ENCODE measurements around the gene BRPF3.

BRPF3 gene

GRCh38 chr6:36186199-36186598 lies 10.3 kb upstream of the BRPF3 start:
- TF ChIP-seq POLR2A (IDR thresholded peaks at IDR 0.05; ENCODE audit: low read length) (no peak), GATA1 (IDR thresholded peaks at IDR 0.05; ENCODE audit: low read depth, low read length) (no peak)

GRCh38 chr6:36187446-36187845 lies 9.1 kb upstream of the BRPF3 start:
- DNase-seq: no peak
- TF ChIP-seq GATA1 (IDR thresholded peaks at IDR 0.05; ENCODE audit: low read depth, low read length): no peak
- TF ChIP-seq POLR2A (IDR thresholded peaks at IDR 0.05; ENCODE audit: low read length): no peak

More at GRCh38 chr6:36186199-36186598, 10.3 kb upstream of the BRPF3 start:
- DNase-seq: no peak

DNA sequence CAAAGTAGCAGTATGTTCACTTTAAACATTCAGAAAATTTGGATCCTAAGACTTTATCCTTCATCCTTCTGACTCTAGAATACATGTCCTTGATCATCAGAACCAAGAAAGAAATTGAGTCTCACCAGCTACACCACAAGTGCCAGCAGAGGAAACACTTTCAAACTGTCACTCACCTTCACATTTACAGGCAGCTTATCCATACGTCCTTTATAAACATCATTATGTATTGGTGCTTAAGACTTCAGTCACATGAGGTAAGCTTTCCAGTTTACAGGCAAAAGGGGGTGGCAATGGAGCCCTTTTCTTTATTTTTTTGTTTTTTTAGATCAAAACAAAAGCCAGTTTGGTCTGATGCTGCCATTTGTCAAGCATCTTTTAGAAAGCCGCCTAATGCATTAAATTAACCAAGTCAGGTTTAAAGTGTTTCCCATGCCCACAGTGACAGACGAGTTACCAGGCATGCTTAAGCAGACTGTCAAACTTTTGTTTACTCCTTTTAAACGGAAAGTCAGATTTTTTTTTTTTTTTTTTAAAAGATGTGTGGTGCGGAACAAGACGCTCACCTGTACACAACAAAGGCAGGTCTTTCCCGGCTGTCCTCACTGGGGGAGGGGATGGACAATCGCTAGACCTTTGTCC lies 952 bp upstream of the BRPF3 start:
- peak in 1 of 2 experiments; percentile 43 for DNase-seq
- no peak for TF ChIP-seq GATA1 (IDR thresholded peaks at IDR 0.05; ENCODE audit: low read depth, low read length)
- no peak for TF ChIP-seq POLR2A (IDR thresholded peaks at IDR 0.05; ENCODE audit: low read length)

- no peak for TF ChIP-seq GATA1 (IDR thresholded peaks at IDR 0.05; ENCODE audit: low read depth, low read length)
- peak; percentile 60 for TF ChIP-seq POLR2A (IDR thresholded peaks at IDR 0.05; ENCODE audit: low read length)
- peak; percentile 99 to 100 for DNase-seq
Measured at GRCh38 chr6:36196880-36197548, 470 bp downstream of the BRPF3 start.

- peak in 1 of 2 experiments; percentile 49 for DNase-seq
- TF ChIP-seq POLR2A (IDR thresholded peaks at IDR 0.05; ENCODE audit: low read length) (no peak), GATA1 (IDR thresholded peaks at IDR 0.05; ENCODE audit: low read depth, low read length) (no peak)
Measured at GRCh38 chr6:36197739-36198221, 1.2 kb downstream of the BRPF3 start.

DNA sequence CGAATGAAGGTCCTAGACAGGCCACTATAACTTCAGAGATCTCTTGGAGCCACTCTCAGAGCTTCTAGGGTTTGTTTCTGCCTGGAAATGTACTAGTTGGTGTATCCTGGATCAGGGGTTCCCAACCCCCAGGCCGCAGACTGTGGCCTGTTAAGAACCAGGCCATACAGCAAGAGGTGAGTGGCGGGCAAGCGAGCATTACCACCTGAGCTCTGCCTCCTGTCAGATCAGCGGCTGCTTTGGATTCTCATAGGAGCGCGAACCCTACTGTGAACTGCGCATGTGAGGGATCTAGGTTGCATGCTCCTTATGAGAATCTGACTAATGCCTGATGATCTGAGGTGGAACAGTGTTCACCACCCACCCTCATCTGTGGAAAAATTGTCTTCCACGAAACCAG lies 2.4 kb downstream of the BRPF3 start:
- TF ChIP-seq GATA1 (IDR thresholded peaks at IDR 0.05; ENCODE audit: low read depth, low read length) (no peak), POLR2A (IDR thresholded peaks at IDR 0.05; ENCODE audit: low read length) (no peak)
- no peak for DNase-seq

DNA sequence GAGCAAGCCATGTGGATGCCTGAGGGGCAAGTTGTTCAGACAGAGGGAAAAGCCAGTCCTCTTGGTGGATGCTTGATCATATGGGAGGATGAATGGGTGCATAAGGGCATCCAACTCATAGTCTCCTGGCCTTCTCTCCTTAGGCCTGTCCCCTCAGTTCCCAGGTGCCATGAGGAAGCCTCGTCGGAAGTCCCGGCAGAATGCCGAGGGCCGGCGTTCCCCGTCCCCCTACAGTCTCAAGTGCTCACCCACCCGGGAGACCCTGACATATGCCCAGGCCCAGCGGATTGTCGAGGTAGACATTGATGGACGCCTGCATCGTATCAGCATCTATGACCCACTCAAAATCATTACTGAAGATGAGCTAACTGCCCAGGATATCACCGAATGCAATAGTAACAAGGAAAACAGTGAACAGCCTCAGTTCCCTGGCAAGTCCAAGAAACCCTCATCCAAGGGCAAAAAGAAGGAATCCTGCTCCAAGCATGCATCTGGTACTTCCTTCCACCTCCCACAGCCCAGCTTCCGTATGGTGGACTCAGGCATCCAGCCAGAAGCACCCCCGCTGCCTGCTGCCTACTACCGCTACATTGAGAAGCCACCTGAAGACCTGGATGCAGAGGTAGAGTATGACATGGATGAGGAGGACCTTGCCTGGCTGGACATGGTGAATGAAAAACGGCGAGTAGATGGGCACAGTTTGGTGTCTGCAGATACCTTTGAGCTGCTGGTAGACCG lies 3.8 kb downstream of the BRPF3 start:
- no peak for TF ChIP-seq POLR2A (IDR thresholded peaks at IDR 0.05; ENCODE audit: low read length)
- no peak for TF ChIP-seq GATA1 (IDR thresholded peaks at IDR 0.05; ENCODE audit: low read depth, low read length)
- DNase-seq: no peak

DNA sequence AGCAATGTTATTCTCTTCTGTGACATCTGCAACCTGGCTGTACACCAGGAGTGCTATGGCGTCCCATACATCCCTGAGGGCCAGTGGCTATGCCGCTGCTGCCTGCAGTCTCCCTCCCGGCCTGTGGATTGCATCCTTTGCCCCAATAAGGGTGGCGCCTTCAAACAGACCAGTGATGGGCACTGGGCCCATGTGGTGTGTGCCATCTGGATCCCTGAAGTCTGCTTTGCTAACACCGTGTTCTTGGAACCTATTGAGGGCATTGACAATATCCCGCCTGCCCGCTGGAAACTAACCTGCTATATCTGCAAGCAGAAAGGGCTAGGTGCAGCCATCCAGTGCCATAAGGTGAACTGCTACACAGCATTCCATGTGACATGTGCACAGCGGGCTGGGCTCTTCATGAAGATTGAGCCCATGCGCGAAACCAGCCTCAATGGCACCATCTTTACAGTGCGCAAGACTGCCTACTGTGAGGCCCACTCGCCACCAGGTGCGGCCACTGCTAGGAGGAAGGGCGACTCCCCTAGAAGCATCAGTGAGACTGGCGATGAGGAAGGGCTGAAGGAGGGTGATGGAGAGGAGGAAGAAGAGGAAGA lies 4.6 kb downstream of the BRPF3 start:
- DNase-seq: no peak
- TF ChIP-seq POLR2A (IDR thresholded peaks at IDR 0.05; ENCODE audit: low read length): no peak
- no peak for TF ChIP-seq GATA1 (IDR thresholded peaks at IDR 0.05; ENCODE audit: low read depth, low read length)

GRCh38 chr6:36201612-36202011 lies 5.1 kb downstream of the BRPF3 start:
- no peak for DNase-seq
- TF ChIP-seq GATA1 (IDR thresholded peaks at IDR 0.05; ENCODE audit: low read depth, low read length): no peak
- TF ChIP-seq POLR2A (IDR thresholded peaks at IDR 0.05; ENCODE audit: low read length): no peak

- no peak for DNase-seq
- no peak for TF ChIP-seq GATA1 (IDR thresholded peaks at IDR 0.05; ENCODE audit: low read depth, low read length)
- TF ChIP-seq POLR2A (IDR thresholded peaks at IDR 0.05; ENCODE audit: low read length): no peak
Measured at GRCh38 chr6:36202101-36202500, 5.6 kb downstream of the BRPF3 start.

DNA sequence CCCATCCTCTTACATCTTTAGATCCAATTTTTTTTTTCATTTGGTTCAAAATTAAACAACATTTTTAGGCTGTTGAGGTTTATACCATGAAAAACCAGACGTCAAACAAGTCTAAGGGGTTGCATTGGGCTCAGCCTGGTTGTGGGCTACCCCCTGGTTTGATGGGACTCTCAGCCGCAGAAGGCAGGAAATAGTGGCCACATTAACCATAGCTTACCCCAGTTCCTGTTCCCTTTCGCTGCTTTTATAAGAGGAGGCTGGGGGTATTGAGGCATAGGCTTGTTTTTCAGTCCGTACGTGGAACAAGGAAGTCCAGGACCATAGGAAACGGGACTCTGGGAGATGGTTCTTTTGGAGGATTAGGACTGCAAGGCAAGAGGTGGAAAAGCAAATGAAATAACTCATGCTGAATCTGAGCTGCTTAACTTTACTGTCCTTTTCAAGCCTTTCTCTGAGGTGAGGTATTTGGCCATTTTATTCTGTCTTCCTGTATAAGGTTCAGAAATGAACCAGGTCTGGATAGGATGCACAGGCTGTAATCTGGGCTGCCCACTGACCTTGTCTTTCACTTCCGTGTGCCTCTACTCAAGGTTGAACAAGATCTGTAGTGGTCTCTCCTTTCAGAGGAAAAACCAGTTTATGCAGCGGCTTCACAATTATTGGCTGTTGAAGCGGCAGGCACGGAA lies 7.7 kb downstream of the BRPF3 start:
- TF ChIP-seq POLR2A (IDR thresholded peaks at IDR 0.05; ENCODE audit: low read length): no peak
- TF ChIP-seq GATA1 (IDR thresholded peaks at IDR 0.05; ENCODE audit: low read depth, low read length): no peak
- no peak for DNase-seq

DNA sequence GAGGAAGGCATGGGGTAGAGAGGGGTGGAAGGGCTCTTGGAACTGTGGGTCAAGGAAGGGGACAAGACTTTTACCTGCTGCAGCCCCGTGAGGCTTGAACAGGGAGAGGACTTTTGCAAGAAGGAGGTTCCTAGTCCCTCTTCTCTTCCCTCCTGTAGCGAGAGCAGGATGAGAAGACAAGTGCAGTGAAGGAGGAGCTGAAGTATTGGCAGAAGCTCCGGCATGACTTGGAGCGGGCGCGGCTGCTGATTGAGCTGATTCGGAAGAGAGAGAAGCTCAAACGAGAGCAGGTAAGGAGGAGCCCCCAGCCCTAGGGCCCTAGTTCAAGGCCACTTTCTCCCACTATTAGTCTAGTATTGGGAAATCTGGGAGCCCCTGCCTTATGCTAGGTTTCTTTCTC lies 10.6 kb downstream of the BRPF3 start:
- TF ChIP-seq POLR2A (IDR thresholded peaks at IDR 0.05; ENCODE audit: low read length) (no peak), GATA1 (IDR thresholded peaks at IDR 0.05; ENCODE audit: low read depth, low read length) (no peak)

GRCh38 chr6:36209606-36210005 lies 13.1 kb downstream of the BRPF3 start:
- DNase-seq: no peak
- no peak for TF ChIP-seq GATA1 (IDR thresholded peaks at IDR 0.05; ENCODE audit: low read depth, low read length)
- TF ChIP-seq POLR2A (IDR thresholded peaks at IDR 0.05; ENCODE audit: low read length): no peak

More for the DNA sequence above, 10.6 kb downstream of the BRPF3 start:
- DNase-seq: peak in 1 of 2 experiments; percentile 24
